Peyer's patch (tissue), 4 donors: Measurements from ENCODE around the gene UCP3.

Source experiments
- POLR2A ChIP-seq, 2 donors: fragments of 450-650 bp; IDR thresholded peaks; one replicate each; pipeline ENCODE4 v1.5.1; 2017; ENCODE audit warnings: antibody characterized with exemption in 2 of 2, mild to moderate bottlenecking in 2 of 2, moderate library complexity in 2 of 2
- TF ChIP-seq, protein P1 (sequence below), 6 experiments: fragments of 450-650 bp in 4 of 6; fragments of 200-600 bp in 2 of 6; sonication (generic) in 1 of 6; IDR thresholded peaks; one replicate each; pipeline ENCODE4 v1.5.1; 2017 to 2019; ENCODE audit warnings: antibody characterized with exemption in 6 of 6, mild to moderate bottlenecking in 3 of 6, moderate library complexity in 1 of 6

DNA sequence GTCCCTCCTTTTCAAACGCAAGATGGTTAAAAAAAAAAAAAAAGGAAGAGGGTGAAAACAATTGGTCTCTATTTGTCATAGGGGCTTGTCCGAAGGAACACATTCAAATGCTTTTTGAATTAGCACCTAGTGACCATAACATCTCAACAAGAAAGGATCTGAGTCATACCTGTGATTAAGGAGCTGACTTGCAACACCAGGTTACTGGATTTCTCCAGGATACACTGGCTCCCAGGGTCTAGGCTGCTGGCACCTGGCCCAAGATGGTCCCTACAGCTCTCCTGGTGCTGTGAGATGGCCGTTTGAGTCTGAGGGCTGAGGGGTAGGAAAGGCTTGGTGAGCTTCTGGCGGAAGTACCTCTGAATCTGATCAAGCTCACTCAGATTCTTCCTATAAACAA is 28.4 kb upstream of the UCP3 start:
- TF ChIP-seq, protein P1, sequence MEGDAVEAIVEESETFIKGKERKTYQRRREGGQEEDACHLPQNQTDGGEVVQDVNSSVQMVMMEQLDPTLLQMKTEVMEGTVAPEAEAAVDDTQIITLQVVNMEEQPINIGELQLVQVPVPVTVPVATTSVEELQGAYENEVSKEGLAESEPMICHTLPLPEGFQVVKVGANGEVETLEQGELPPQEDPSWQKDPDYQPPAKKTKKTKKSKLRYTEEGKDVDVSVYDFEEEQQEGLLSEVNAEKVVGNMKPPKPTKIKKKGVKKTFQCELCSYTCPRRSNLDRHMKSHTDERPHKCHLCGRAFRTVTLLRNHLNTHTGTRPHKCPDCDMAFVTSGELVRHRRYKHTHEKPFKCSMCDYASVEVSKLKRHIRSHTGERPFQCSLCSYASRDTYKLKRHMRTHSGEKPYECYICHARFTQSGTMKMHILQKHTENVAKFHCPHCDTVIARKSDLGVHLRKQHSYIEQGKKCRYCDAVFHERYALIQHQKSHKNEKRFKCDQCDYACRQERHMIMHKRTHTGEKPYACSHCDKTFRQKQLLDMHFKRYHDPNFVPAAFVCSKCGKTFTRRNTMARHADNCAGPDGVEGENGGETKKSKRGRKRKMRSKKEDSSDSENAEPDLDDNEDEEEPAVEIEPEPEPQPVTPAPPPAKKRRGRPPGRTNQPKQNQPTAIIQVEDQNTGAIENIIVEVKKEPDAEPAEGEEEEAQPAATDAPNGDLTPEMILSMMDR (IDR thresholded peaks at IDR 0.05), result no peak
- TF ChIP-seq POLR2A (IDR thresholded peaks at IDR 0.05), result no peak
